Smooth muscle cell of trachea (primary cell): Measurements from ENCODE around the gene CFAP126. TPM values are rescaled to one million over a fixed set of nuclear protein-coding genes. Genes with fewer than 3 reads are reported as not detected.

Experiments used
- total RNA-seq: library from RNA; depleted of rRNA; stranded (reverse); fragments of >200 nt; gene quantifications from 2 replicates; pipeline ENCODE4 v1.2.1, GENCODE V29; 2014

Gene CFAP126
- total RNA-seq, result not detected in 2 replicates

DNA sequence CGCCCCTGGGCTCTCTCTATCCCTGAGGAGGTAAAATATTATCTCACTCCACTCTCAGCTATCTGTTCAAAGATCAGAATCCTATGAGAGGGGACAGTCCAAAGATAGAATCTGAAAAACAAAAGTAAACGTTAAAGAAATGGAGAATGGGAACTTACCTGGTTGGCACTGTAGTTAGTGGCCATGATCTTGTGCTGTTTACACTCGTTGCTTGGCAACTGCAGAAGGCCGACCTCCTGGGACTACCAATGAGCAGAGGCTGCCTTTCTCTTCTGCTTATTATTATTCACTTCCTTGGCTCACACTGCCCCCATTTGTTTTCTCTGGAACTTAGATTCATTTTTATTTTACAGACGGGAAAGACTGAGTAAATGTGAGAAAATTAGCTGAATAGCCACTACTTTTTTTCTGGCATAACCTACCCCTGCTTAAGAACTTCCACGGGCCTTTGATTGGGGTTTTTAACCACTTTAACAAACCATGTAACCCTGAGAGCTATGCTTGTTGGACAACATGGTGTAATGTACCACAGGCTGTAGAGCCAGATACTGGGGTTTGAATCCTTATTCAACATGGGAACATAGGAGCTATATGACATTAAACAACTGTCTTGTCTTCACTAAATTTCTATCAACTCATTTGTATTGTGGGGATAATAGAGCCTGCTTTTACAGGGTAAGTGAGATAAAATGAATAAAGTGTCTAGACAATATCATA, at the start of gene CFAP126:
CFAP126 (minus strand) TSS at position 193 of the 717 bp plus-strand sequence; CDS start at position 185, 8 bp downstream.

Other genes starting within 250 kb of the CFAP126 start
- gene PFDN2, start 249.8 kb downstream of the CFAP126 start, total RNA-seq, result 17.0 and 36.5 TPM in 2 replicates
- gene NIT1, start 249.8 kb downstream of the CFAP126 start, total RNA-seq, result 21.4 and 40.4 TPM in 2 replicates
- 29.4 and 35.9 TPM in 2 replicates for gene DEDD, start 235.2 kb downstream of the CFAP126 start, total RNA-seq
- 85.7 and 91.3 TPM in 2 replicates for gene UFC1, start 213.9 kb downstream of the CFAP126 start, total RNA-seq
- 10.9 and 12.6 TPM in 2 replicates for gene USP21, start 208.4 kb downstream of the CFAP126 start, total RNA-seq
- 7.8 and 14.3 TPM in 2 replicates for gene PPOX, start 201.4 kb downstream of the CFAP126 start, total RNA-seq
- gene B4GALT3, start 190.4 kb downstream of the CFAP126 start, total RNA-seq, result 13.8 and 18.0 TPM in 2 replicates
- gene ADAMTS4, start 168.8 kb downstream of the CFAP126 start, total RNA-seq, result 2.3 and 3.1 TPM in 2 replicates
- gene NDUFS2, start 165.5 kb downstream of the CFAP126 start, total RNA-seq, result 180 and 202 TPM in 2 replicates
- gene FCER1G, start 152.6 kb downstream of the CFAP126 start, total RNA-seq, result 0.58 TPM in 1 of 2 replicates, not detected in the other
- not detected in 2 replicates for gene APOA2, start 144.2 kb downstream of the CFAP126 start, total RNA-seq
- 10.5 and 13.6 TPM in 2 replicates for gene TOMM40L, start 141.8 kb downstream of the CFAP126 start, total RNA-seq
- gene NR1I3, start 129.7 kb downstream of the CFAP126 start, total RNA-seq, result not detected in 2 replicates
- not detected in 2 replicates for gene PCP4L1, start 109.1 kb downstream of the CFAP126 start, total RNA-seq
- gene MPZ, start 57.9 kb downstream of the CFAP126 start, total RNA-seq, result 0.87 and 0.99 TPM in 2 replicates
- gene SDHC, start 53.5 kb downstream of the CFAP126 start, total RNA-seq, result 29.6 and 38.7 TPM in 2 replicates
- gene FCGR2A, start 137.6 kb upstream of the CFAP126 start, total RNA-seq, result 4.1 and 5.6 TPM in 2 replicates
- 4.7 and 6.5 TPM in 2 replicates for gene HSPA6, start 156.7 kb upstream of the CFAP126 start, total RNA-seq
- not detected in 2 replicates for gene FCGR3A, start 181.9 kb upstream of the CFAP126 start, total RNA-seq